Stimulated activated CD4-positive, alpha-beta T cell treated with anti-CD3 and anti-CD28 coated beads, Interleukin-12 subunit alpha, Interleukin-12 subunit beta, amount 100 ng/mL, for 24 hours (primary cell): ENCODE measurements around the gene CDH11.

Experiments used
- DNase-seq, 2 experiments: peaks; one replicate each; pipeline ENCODE4 v3.0.0-alpha.2; 2020; ENCODE audit warnings: low read depth in 2 of 2

The CDH11 gene

DNA sequence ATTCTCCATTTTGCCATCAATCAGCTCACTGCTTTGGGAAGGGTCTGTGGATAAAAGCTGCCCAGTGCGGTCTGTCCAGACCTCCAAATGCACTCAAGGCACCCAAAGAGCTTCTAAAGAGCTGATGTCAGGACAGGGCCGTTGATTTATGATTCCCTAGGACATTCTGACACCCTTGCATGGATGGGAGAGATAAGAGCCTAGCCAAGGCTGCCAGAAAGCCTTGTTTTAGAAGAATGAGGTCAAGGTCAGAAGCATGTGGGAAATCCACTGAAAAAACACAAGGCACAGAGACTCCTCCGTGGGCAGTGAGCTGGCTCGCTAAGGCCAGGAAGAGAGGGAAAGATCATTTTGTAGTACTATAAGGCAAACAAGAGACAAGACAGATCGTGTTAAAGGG, 214.0 kb downstream of the CDH11 start:
- no peak for DNase-seq

DNA sequence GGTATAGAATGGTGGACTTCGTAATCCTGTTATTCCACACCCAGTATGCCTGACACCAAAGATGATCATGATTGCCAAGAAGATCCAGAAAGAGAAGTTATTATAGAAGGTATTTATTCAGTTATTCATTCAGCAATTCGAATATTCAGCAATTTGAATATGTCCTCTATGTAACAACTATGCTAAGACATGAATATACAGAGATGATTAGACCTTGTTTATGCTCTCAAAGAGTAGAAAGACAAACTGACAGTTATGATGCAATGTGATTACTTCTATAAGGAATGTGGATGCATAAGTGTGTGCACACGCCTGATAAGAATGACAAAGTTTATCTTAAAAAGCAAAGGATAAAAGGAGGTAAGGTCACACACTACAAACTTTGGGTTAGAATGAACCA, 218.1 kb downstream of the CDH11 start:
- no peak for DNase-seq

GRCh38 chr16:64900517-64900916, 221.3 kb downstream of the CDH11 start:
- DNase-seq = no peak

- no peak for DNase-seq
These were observed 221.8 kb downstream of the CDH11 start for GRCh38 chr16:64900019-64900418.

DNA sequence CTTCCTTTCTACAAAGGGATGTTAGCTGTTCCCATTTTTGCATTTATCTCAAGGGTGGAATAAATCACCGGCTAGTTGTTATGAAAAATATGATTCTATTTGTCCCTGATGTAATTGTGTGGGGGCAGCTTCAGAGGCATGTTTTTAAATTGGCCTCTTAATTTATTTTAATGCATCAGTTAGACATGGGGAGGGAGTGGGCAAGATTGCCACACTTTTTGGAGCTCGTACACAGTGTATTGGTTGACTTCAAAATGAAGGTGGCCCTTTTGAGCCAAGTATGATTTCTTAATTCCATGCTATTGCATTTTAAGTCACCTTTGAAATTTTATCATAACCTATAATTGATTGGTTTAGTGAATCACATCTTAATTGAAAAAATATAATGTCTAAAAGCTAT, 223.7 kb downstream of the CDH11 start:
- no peak for DNase-seq
